Measurements from ENCODE around the gene PICK1.

DNA sequence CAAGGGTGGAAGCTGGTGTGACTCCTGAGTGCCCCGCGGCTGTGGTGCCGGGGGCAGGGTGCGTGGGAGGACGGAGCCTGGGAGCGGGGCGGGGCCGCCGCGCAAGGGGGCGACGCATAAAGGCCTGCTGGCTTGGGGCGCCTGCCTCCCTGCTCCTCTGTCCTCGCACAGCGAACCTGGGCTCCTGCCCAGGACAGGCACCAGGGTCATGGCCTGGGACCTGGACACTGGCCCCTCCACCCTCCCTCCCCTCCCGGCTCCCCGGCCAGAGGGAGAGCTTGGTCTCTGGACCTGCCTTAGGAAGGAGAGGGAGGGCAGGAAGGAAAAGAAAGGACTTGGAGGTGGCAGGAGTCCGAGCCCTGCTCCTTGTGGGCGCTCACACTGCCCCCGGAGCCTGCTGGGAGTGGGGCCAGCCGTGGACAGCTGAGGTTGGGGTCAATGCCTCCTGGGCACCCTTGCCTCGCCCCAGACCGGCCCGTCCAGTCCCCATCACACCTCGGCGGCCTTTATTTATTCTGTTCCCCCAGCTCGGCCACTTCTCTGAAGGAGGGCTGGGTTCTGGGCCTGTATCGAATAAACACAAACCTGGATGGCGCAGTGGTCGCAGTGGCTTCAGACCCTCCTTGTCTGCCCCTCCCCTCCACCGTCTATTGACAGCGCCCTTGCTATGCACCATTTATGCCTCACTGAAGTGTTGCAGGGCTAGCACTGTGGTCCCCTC is 18.1 kb downstream of the PICK1 start:
- TF ChIP-seq, protein P1, sequence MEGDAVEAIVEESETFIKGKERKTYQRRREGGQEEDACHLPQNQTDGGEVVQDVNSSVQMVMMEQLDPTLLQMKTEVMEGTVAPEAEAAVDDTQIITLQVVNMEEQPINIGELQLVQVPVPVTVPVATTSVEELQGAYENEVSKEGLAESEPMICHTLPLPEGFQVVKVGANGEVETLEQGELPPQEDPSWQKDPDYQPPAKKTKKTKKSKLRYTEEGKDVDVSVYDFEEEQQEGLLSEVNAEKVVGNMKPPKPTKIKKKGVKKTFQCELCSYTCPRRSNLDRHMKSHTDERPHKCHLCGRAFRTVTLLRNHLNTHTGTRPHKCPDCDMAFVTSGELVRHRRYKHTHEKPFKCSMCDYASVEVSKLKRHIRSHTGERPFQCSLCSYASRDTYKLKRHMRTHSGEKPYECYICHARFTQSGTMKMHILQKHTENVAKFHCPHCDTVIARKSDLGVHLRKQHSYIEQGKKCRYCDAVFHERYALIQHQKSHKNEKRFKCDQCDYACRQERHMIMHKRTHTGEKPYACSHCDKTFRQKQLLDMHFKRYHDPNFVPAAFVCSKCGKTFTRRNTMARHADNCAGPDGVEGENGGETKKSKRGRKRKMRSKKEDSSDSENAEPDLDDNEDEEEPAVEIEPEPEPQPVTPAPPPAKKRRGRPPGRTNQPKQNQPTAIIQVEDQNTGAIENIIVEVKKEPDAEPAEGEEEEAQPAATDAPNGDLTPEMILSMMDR (IDR thresholded peaks at IDR 0.05): no peak
- no peak for TF ChIP-seq POLR2A (IDR thresholded peaks at IDR 0.05)

All from thyroid gland (tissue), 4 donors.